ENCODE measurements around the gene ERC1.

DNA sequence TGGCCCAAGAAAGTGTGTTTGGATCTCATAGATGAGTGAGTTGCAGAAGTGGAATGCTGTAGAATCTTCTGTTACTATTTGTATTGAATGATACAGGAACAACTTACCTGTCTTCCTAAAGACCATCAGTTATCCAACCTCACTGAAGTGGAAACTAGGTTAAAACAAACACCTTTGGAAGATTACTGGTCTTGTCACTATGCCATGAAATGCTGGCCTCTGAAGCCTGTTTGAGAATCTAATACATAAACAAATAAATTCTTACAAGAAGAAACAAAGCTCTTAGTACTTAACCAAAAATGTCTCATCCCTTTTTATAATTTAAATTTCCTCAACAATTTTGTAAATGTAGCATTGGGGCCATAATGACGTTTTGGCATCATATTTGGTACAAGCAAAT, 448.2 kb downstream of the ERC1 start:
- TF ChIP-seq POLR2AphosphoS5 (IDR thresholded peaks at IDR 0.05; ENCODE audit: borderline replicate concordance, low read depth, low read length) (no peak), EZH2 (IDR thresholded peaks at IDR 0.05) (no peak)
